GM23338 (cell line): ENCODE measurements around the gene TPM3. TPM values are rescaled to one million over a fixed set of nuclear protein-coding genes. Genes with fewer than 3 reads are reported as not detected.

Experiments
- ATAC-seq: fragments of 200-7000 bp; cut with Tn5 transposase; 3 replicates; pipeline ENCODE4 v1.9.1; 2020
- DNase-seq: peaks from one replicate; pipeline ENCODE4 v3.0.0-alpha.2; 2015; ENCODE audit warnings: low spot score
- H2AFZ ChIP-seq: fragments of 200-600 bp; sonication (generic); 2 replicates; pipeline ENCODE4 v1.8.0; 2016; ENCODE audit warnings: antibody characterized with exemption, mild to moderate bottlenecking, moderate library complexity
- H3F3A ChIP-seq: fragments of 200-600 bp; sonication (generic); replicated peaks from 2 replicates; pipeline ENCODE4 v1.8.0; 2017; ENCODE audit warnings: antibody characterized with exemption, mixed run types, low read depth
- H3K27ac ChIP-seq: fragments of 200-600 bp; sonication (generic); 2 replicates; pipeline ENCODE4 v1.6.1; 2016; ENCODE audit warnings: low read depth
- H3K27me3 ChIP-seq: fragments of 200-600 bp; sonication (generic); 2 replicates; pipeline ENCODE4 v1.8.0; 2016; ENCODE audit warnings: mild to moderate bottlenecking, mixed run types, moderate library complexity; ENCODE audit not compliant: insufficient read depth
- H3K36me3 ChIP-seq: fragments of 200-600 bp; sonication (generic); 2 replicates; pipeline ENCODE4 v1.8.0; 2016; ENCODE audit warnings: mild to moderate bottlenecking; ENCODE audit not compliant: insufficient read depth
- H3K4me1 ChIP-seq: fragments of 200-600 bp; sonication (generic); 2 replicates; pipeline ENCODE4 v1.8.0; 2016; ENCODE audit warnings: mild to moderate bottlenecking, moderate library complexity; ENCODE audit not compliant: insufficient read depth
- H3K4me2 ChIP-seq: fragments of 200-600 bp; sonication (generic); 2 replicates; pipeline ENCODE4 v1.7.1; 2017; ENCODE audit warnings: mixed run types
- H3K4me3 ChIP-seq: fragments of 200-600 bp; sonication (generic); 2 replicates; pipeline ENCODE4 v1.6.1; 2016; ENCODE audit warnings: mixed run types
- H3K79me2 ChIP-seq: fragments of 200-600 bp; sonication (generic); replicated peaks from 2 replicates; pipeline ENCODE4 v1.8.0; 2017; ENCODE audit warnings: mild to moderate bottlenecking; ENCODE audit not compliant: insufficient read depth
- H3K9me2 ChIP-seq: fragments of 200-600 bp; sonication (generic); 2 replicates; pipeline ENCODE4 v1.8.0; 2017; ENCODE audit not compliant: insufficient read depth
- H4K20me1 ChIP-seq: fragments of 200-600 bp; sonication (generic); replicated peaks from 2 replicates; pipeline ENCODE4 v1.8.0; 2017; ENCODE audit warnings: mild to moderate bottlenecking; ENCODE audit not compliant: insufficient read depth
- H3K27ac Mint-ChIP-seq: 2 replicates; pipeline ENCODE4 v1.8.0; 2020; ENCODE audit warnings: inconsistent platforms, mild to moderate bottlenecking, moderate library complexity, mixed read lengths
- H3K27me3 Mint-ChIP-seq: 3 replicates; pipeline ENCODE4 v1.8.0; 2022; ENCODE audit warnings: low read depth, mild to moderate bottlenecking, moderate library complexity, mixed read lengths, inconsistent platforms; ENCODE audit not compliant: insufficient read depth, poor library complexity
- H3K36me3 Mint-ChIP-seq: 3 replicates; pipeline ENCODE4 v1.8.0; 2021; ENCODE audit warnings: low read depth, mild to moderate bottlenecking, inconsistent platforms, moderate library complexity, mixed read lengths
- H3K4me1 Mint-ChIP-seq: 3 replicates; pipeline ENCODE4 v1.8.0; 2020; ENCODE audit warnings: mild to moderate bottlenecking, inconsistent platforms, mixed read lengths
- H3K4me3 Mint-ChIP-seq: 3 replicates; pipeline ENCODE4 v1.8.0; 2021; ENCODE audit warnings: moderate library complexity, mild to moderate bottlenecking, inconsistent platforms, mixed read lengths
- H3K9me3 Mint-ChIP-seq: 3 replicates; pipeline ENCODE4 v1.8.0; 2020; ENCODE audit warnings: moderate library complexity, mild to moderate bottlenecking, inconsistent platforms, mixed read lengths
- CREB1 ChIP-seq: fragments of 250-450 bp; sonication (Bioruptor Pico); IDR thresholded peaks from 2 replicates; pipeline ENCODE4 v1.5.0; 2020; ENCODE audit warnings: low read depth, mild to moderate bottlenecking, moderate library complexity
- CTCF ChIP-seq, 2 experiments: fragments of 200-600 bp in 1 of 2; sonication (generic) in 1 of 2; conservative IDR thresholded peaks; 2 replicates each; pipeline versions ENCODE4 v1.5.1 to v1.6.1; 2016 to 2017; ENCODE audit warnings: antibody characterized with exemption in 2 of 2, low read depth in 2 of 2, mild to moderate bottlenecking in 2 of 2, moderate library complexity in 1 of 2
- EZH2 ChIP-seq: fragments of 200-600 bp; sonication (generic); IDR thresholded peaks from one replicate; pipeline ENCODE4 v1.8.0; 2017; ENCODE audit warnings: antibody characterized with exemption, mild to moderate bottlenecking, low read depth; ENCODE audit not compliant: unreplicated experiment
- EZH2phosphoT487 ChIP-seq: fragments of 200-600 bp; sonication (generic); IDR thresholded peaks from one replicate; pipeline ENCODE4 v1.8.1; 2018; ENCODE audit warnings: antibody characterized with exemption; ENCODE audit not compliant: unreplicated experiment
- POLR2AphosphoS5 ChIP-seq: IDR thresholded peaks from 2 replicates; pipeline ENCODE4 v1.6.1; 2016; ENCODE audit warnings: antibody characterized with exemption, low read depth
- REST ChIP-seq: IDR thresholded peaks from one replicate; pipeline ENCODE4 v1.6.1; 2018; ENCODE audit warnings: antibody characterized with exemption; ENCODE audit not compliant: unreplicated experiment
- ZNF114 ChIP-seq: fragments of 250-450 bp; sonication (Bioruptor Pico); IDR thresholded peaks from 2 replicates; pipeline ENCODE4 v1.5.0; 2020; ENCODE audit warnings: mild to moderate bottlenecking, moderate library complexity
- polyA plus RNA-seq: library from polyadenylated mRNA; unstranded; fragments of >200 nt; fragmentation: Nextera tagmentation; extraction: Ambion mirVana; gene quantifications from 2 replicates; pipeline ENCODE4 v1.2.1, GENCODE V29; 2016
- total RNA-seq: library from RNA; depleted of rRNA; stranded (reverse); fragments of >200 nt; shearing (Covaris generic); gene quantifications from 2 replicates; pipeline ENCODE4 v1.2.3, GENCODE V29; 2014
- TF ChIP-seq, protein P1 (sequence below): IDR thresholded peaks from 2 replicates; pipeline ENCODE4 v1.6.1; 2016; ENCODE audit warnings: antibody characterized with exemption

The TPM3 gene
- total and polyA plus RNA-seq, 2 experiments from 2014 or later: 544 to 747 TPM

- peak; percentile 89 for ATAC-seq
- peaks cover 4% of the 10 kb centered on the region; the same call in 1 of the 3 replicates for H3K9me3 Mint-ChIP-seq
- peaks cover 36% of the 10 kb centered on the region for H3K36me3 Mint-ChIP-seq
- DNase-seq: peak; percentile 99
- H3K27ac Mint-ChIP-seq: peak overlapping the region; percentile 97
- Histone ChIP-seq H3K4me2 (peak overlapping the region; percentile 88), H3F3A (peaks cover 12% of the 10 kb centered on the region), H3K4me3 (peak overlapping the region; percentile 88), H2AFZ (no peak overlapping the region; the same call in 1 of the 2 replicates), H3K9me2 (no peaks in the 10 kb centered on the region), H3K79me2 (peaks cover 47% of the 10 kb centered on the region), H3K27me3 (no peaks in the 10 kb centered on the region), H3K4me1 (peaks cover 60% of the 10 kb centered on the region), H3K36me3 (peaks cover 10% of the 10 kb centered on the region; the same call in 1 of the 2 replicates), H3K27ac (peak overlapping the region; percentile 98), H4K20me1 (peaks cover 35% of the 10 kb centered on the region)
- H3K4me1 Mint-ChIP-seq: peaks cover 64% of the 10 kb centered on the region
- peak overlapping the region; percentile 100 for H3K4me3 Mint-ChIP-seq
- peaks cover 8% of the 10 kb centered on the region for H3K27me3 Mint-ChIP-seq
- no peak for TF ChIP-seq EZH2phosphoT487
- peak; percentile 91 for TF ChIP-seq POLR2AphosphoS5
- TF ChIP-seq CREB1 (CRISPR knock-in tag): peak; percentile 96
- TF ChIP-seq EZH2: no peak
- TF ChIP-seq ZNF114: no peak
- TF ChIP-seq REST: no peak
- TF ChIP-seq, protein P1, sequence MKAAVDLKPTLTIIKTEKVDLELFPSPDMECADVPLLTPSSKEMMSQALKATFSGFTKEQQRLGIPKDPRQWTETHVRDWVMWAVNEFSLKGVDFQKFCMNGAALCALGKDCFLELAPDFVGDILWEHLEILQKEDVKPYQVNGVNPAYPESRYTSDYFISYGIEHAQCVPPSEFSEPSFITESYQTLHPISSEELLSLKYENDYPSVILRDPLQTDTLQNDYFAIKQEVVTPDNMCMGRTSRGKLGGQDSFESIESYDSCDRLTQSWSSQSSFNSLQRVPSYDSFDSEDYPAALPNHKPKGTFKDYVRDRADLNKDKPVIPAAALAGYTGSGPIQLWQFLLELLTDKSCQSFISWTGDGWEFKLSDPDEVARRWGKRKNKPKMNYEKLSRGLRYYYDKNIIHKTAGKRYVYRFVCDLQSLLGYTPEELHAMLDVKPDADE: peak; percentile 77
- no peak for TF ChIP-seq CTCF (conservative IDR thresholded peaks at IDR 0.05; ENCODE audit: low read depth in 2 of 2)
Observed at GRCh38 chr1:154183046-154183915, 8.6 kb downstream of the TPM3 start.
